ENCODE results near the gene ACOT11.

- no peak for TF ChIP-seq CTCF (tag by site-specific recombination; IDR thresholded peaks at IDR 0.05)
- TF ChIP-seq WT1 (tag by site-specific recombination; IDR thresholded peaks at IDR 0.05), result no peak
- TF ChIP-seq ZNF311 (tag by site-specific recombination; IDR thresholded peaks at IDR 0.05; ENCODE audit: borderline replicate concordance), result no peak
- no peak for TF ChIP-seq ZNF580 (tag by site-specific recombination; IDR thresholded peaks at IDR 0.05)
Measured at GRCh38 chr1:54619749-54620148, 71.7 kb downstream of the ACOT11 start.
